Measurements from ENCODE around the gene SERPINA3. TPM values are rescaled to one million over a fixed set of nuclear protein-coding genes. Genes with fewer than 3 reads are reported as not detected.

SERPINA3 gene
- total and polyA plus RNA-seq, 3 donors from 2014 or later = 27.4 to 238 (median 28.2) TPM

GRCh38 chr14:94656043-94656442, 43.9 kb downstream of the SERPINA3 start:
- no peak for DNase-seq
- 88 to 91% methylated on average over 4 of the region's 4 CpGs for WGBS, 2 donors
- TF ChIP-seq POLR2A (IDR thresholded peaks at IDR 0.05) (no peak), CTCF (IDR thresholded peaks at IDR 0.05) (no peak)
- Histone ChIP-seq H3K4me1 (peaks cover 15% of the 10 kb centered on the region), H3K27me3 (no peaks in the 10 kb centered on the region), H3K27ac (no peak overlapping the region), H3K9me3 (no peaks in the 10 kb centered on the region), H3K36me3 (ENCODE audit: low read depth, missing control alignments) (no peaks in the 10 kb centered on the region), H3K4me3 (no peak overlapping the region)
- intact Hi-C loops (cut with DNase I; ENCODE audit: low total_unique reads) = no loop called here

DNA sequence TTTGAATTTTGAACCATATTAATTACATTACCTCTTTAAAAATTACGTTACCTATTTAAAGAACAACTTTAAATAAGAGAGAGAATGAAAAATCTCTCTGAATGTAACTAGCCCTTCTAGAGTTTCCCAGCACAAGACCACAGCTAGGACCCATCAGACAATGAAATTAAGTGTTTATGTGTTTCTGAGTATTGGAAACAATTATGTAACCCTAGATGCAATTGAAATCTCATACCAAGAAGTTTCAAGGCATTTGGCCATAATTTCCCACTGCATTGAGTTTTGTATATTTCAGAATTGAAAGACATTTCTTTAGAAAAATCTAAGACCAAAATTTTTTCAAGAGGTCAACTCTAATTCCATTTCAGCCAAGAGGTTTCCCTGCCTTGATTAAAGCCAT, 47.1 kb downstream of the SERPINA3 start:
- H3K9me3 ChIP-seq = no peaks in the 10 kb centered on the region
- DNase-seq = no peak
- H3K27me3 ChIP-seq = no peaks in the 10 kb centered on the region
- no peak overlapping the region for H3K27ac ChIP-seq
- intact Hi-C loops (cut with DNase I; ENCODE audit: low total_unique reads) = no loop called here
- 94 to 96% methylated on average over 1 of the region's 1 CpG for WGBS, 2 donors
- H3K36me3 ChIP-seq (ENCODE audit: low read depth, missing control alignments) = no peaks in the 10 kb centered on the region
- TF ChIP-seq POLR2A (IDR thresholded peaks at IDR 0.05) = no peak
- no peak for TF ChIP-seq CTCF (IDR thresholded peaks at IDR 0.05)
- peaks cover 5% of the 10 kb centered on the region for H3K4me1 ChIP-seq
- H3K4me3 ChIP-seq = no peak overlapping the region

GRCh38 chr14:94659901-94660300, 47.7 kb downstream of the SERPINA3 start:
- 88 to 92% methylated on average over 2 of the region's 2 CpGs for WGBS, 2 donors
- Histone ChIP-seq H3K4me3 (no peak overlapping the region), H3K27ac (no peak overlapping the region), H3K27me3 (no peaks in the 10 kb centered on the region), H3K4me1 (peaks cover 3% of the 10 kb centered on the region), H3K36me3 (ENCODE audit: low read depth, missing control alignments) (no peaks in the 10 kb centered on the region), H3K9me3 (no peaks in the 10 kb centered on the region)
- TF ChIP-seq CTCF (IDR thresholded peaks at IDR 0.05) (no peak), POLR2A (IDR thresholded peaks at IDR 0.05) (no peak)
- intact Hi-C loops (cut with DNase I; ENCODE audit: low total_unique reads) = no loop called here
- DNase-seq = no peak

GRCh38 chr14:94660306-94660946, 48.2 kb downstream of the SERPINA3 start:
- intact Hi-C loops (cut with DNase I; ENCODE audit: low total_unique reads) = no loop called here
- peaks cover 3% of the 10 kb centered on the region for H3K4me1 ChIP-seq
- H3K27ac ChIP-seq = no peak overlapping the region
- no peaks in the 10 kb centered on the region for H3K9me3 ChIP-seq
- TF ChIP-seq CTCF (IDR thresholded peaks at IDR 0.05) = no peak
- TF ChIP-seq POLR2A (IDR thresholded peaks at IDR 0.05) = no peak
- H3K4me3 ChIP-seq = no peak overlapping the region
- no peaks in the 10 kb centered on the region for H3K27me3 ChIP-seq
- WGBS, 2 donors = 76 to 97% methylated on average over 8 of the region's 8 CpGs
- no peaks in the 10 kb centered on the region for H3K36me3 ChIP-seq (ENCODE audit: low read depth, missing control alignments)
- DNase-seq = no peak

DNA sequence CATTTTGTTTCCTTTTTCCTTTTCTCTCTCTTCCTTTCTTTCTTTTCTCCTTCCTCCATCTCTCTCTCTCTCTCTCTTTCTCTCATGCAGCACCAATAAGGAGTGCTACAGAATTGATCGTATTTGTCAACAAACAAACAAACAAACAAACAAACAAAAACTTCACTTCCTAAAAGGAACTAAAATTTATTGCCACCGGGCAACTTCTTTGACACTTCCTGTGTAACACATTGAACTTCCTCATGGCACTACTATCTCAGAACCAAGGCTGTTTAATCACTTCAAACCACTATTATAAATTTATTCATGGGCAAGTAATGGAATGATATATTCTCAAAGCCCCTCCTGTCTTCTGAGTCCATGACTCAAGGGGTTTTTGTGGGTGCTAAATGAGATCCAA, 51.3 kb downstream of the SERPINA3 start:
- Histone ChIP-seq H3K9me3 (no peaks in the 10 kb centered on the region), H3K27me3 (no peaks in the 10 kb centered on the region), H3K36me3 (ENCODE audit: low read depth, missing control alignments) (no peaks in the 10 kb centered on the region), H3K27ac (no peak overlapping the region), H3K4me3 (no peak overlapping the region), H3K4me1 (peaks cover 3% of the 10 kb centered on the region)
- no peak for DNase-seq
- TF ChIP-seq CTCF (IDR thresholded peaks at IDR 0.05) = no peak
- TF ChIP-seq POLR2A (IDR thresholded peaks at IDR 0.05) = no peak
- intact Hi-C loops (cut with DNase I; ENCODE audit: low total_unique reads) = no loop called here
- WGBS, 2 donors = 81 to 88% methylated on average over 2 of the region's 2 CpGs

Data from testis (tissue), 3 donors.